Measurements from ENCODE around the gene DLGAP4.

Gene DLGAP4

DNA sequence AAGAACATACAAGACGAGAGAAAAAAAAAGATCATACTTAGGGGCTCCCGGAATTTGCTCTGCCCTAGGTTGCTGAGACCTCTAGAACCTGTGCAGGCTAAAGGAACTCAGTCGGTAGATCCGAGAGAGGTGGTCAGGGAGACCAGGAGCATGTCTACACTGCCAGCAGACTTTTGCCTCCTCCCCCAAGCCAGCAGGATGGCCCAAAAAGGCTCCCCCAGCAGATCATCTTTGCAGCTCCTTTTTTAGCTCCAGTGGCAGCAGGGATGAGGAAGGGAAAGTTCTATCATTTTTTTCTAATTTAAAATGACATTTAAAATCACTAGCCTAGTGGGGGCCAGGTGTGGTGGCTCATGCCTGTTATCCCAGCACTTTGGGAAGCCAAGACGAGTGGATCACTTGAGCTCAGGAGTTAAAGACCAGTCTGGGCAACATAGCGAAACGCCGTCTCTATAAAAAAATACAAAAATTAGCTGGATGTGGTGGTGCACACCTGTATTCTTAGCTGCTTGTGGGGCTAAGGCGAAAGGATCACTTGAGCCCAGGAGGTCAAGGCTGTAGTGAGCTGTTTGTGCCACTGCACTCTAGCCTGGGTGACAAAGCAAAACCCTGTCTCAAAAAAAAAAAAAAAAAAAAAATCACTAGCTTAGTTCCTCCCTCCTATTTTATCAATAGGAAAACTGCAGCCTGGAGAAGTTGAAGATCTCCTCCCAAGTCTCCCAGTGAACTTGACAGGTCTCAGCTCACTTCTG is 165.9 kb downstream of the DLGAP4 start:
- H3K27ac ChIP-seq (replicated peaks): no peak overlapping the region
- TF ChIP-seq GABPA (IDR thresholded peaks at IDR 0.05; ENCODE audit: low read depth) (no peak), POLR2AphosphoS5 (IDR thresholded peaks at IDR 0.05; ENCODE audit: low read depth) (no peak), SPI1 (IDR thresholded peaks at IDR 0.05; ENCODE audit: borderline replicate concordance, low read depth) (no peak), CTCF (IDR thresholded peaks at IDR 0.05; ENCODE audit: insufficient read depth, low read length) (no peak)
- TF ChIP-seq, protein P1, sequence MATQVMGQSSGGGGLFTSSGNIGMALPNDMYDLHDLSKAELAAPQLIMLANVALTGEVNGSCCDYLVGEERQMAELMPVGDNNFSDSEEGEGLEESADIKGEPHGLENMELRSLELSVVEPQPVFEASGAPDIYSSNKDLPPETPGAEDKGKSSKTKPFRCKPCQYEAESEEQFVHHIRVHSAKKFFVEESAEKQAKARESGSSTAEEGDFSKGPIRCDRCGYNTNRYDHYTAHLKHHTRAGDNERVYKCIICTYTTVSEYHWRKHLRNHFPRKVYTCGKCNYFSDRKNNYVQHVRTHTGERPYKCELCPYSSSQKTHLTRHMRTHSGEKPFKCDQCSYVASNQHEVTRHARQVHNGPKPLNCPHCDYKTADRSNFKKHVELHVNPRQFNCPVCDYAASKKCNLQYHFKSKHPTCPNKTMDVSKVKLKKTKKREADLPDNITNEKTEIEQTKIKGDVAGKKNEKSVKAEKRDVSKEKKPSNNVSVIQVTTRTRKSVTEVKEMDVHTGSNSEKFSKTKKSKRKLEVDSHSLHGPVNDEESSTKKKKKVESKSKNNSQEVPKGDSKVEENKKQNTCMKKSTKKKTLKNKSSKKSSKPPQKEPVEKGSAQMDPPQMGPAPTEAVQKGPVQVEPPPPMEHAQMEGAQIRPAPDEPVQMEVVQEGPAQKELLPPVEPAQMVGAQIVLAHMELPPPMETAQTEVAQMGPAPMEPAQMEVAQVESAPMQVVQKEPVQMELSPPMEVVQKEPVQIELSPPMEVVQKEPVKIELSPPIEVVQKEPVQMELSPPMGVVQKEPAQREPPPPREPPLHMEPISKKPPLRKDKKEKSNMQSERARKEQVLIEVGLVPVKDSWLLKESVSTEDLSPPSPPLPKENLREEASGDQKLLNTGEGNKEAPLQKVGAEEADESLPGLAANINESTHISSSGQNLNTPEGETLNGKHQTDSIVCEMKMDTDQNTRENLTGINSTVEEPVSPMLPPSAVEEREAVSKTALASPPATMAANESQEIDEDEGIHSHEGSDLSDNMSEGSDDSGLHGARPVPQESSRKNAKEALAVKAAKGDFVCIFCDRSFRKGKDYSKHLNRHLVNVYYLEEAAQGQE (IDR thresholded peaks at IDR 0.05; ENCODE audit: insufficient replicate concordance, low read depth): no peak
- no peak overlapping the region for H3K4me3 ChIP-seq (replicated peaks; ENCODE audit: insufficient read depth, low read length)
- no peak for DNase-seq (ENCODE audit: low read depth in 1 of 2, low spot score in 1 of 2)
- H3K27me3 ChIP-seq (ENCODE audit: insufficient read depth, poor library complexity, severe bottlenecking): no peaks in the 10 kb centered on the region

- TF ChIP-seq SPI1 (IDR thresholded peaks at IDR 0.05; ENCODE audit: borderline replicate concordance, low read depth): no peak
- TF ChIP-seq, protein P1 (IDR thresholded peaks at IDR 0.05; ENCODE audit: insufficient replicate concordance, low read depth): no peak
- no peak for TF ChIP-seq GABPA (IDR thresholded peaks at IDR 0.05; ENCODE audit: low read depth)
- TF ChIP-seq CTCF (IDR thresholded peaks at IDR 0.05; ENCODE audit: insufficient read depth, low read length): no peak
- no peak for TF ChIP-seq POLR2AphosphoS5 (IDR thresholded peaks at IDR 0.05; ENCODE audit: low read depth)
- no peak for DNase-seq (ENCODE audit: low read depth in 1 of 2, low spot score in 1 of 2)
- Histone ChIP-seq H3K4me3 (replicated peaks; ENCODE audit: insufficient read depth, low read length) (no peak overlapping the region), H3K27ac (replicated peaks) (no peak overlapping the region), H3K27me3 (ENCODE audit: insufficient read depth, poor library complexity, severe bottlenecking) (no peaks in the 10 kb centered on the region)
Measured at GRCh38 chr20:36472637-36473090, 166.5 kb downstream of the DLGAP4 start.

DNA sequence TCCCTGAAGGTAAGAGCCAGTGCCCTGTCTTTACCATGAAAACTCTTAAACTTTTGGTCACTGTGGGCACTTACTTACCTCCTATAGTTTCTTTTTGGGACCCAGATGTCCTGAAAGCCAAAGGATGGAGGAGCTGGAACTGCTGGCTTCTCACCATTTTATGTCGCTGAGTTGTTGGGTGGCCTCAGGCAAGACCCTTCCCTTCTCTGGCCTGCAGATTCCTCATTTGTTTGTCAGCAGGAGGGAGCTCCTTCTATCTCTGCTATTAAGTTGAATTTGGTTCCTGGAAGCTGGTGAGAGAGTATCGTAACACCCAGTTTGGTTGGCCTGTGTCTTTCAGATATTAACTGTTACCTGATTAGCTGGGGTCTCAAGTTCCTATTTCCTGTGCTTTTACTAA is 167.0 kb downstream of the DLGAP4 start:
- Histone ChIP-seq H3K4me3 (replicated peaks; ENCODE audit: insufficient read depth, low read length) (no peak overlapping the region), H3K27ac (replicated peaks) (no peak overlapping the region), H3K27me3 (ENCODE audit: insufficient read depth, poor library complexity, severe bottlenecking) (no peaks in the 10 kb centered on the region)
- no peak for DNase-seq (ENCODE audit: low read depth in 1 of 2, low spot score in 1 of 2)
- TF ChIP-seq GABPA (IDR thresholded peaks at IDR 0.05; ENCODE audit: low read depth) (no peak), POLR2AphosphoS5 (IDR thresholded peaks at IDR 0.05; ENCODE audit: low read depth) (no peak), CTCF (IDR thresholded peaks at IDR 0.05; ENCODE audit: insufficient read depth, low read length) (no peak), SPI1 (IDR thresholded peaks at IDR 0.05; ENCODE audit: borderline replicate concordance, low read depth) (no peak)
- TF ChIP-seq, protein P1 (IDR thresholded peaks at IDR 0.05; ENCODE audit: insufficient replicate concordance, low read depth): no peak
